Measurements from ENCODE around the gene DCAF8. TPM values are rescaled to one million over a fixed set of nuclear protein-coding genes. Genes with fewer than 3 reads are reported as not detected.

The DCAF8 gene
- total RNA-seq, 1 experiment from 2014 or later: 143 TPM

GRCh38 chr1:160236806-160237205 lies 25.5 kb downstream of the DCAF8 start:
- H3K27me3 Mint-ChIP-seq (ENCODE audit: low read depth): no peaks in the 10 kb centered on the region
- no peak overlapping the region for H3K4me3 Mint-ChIP-seq
- CTCF ChIA-PET: no interaction called here
- peaks cover 55% of the 10 kb centered on the region for H3K36me3 Mint-ChIP-seq
- DNase-seq (ENCODE audit: low spot score): no peak
- ATAC-seq: no peak
- no peak overlapping the region for H3K27ac Mint-ChIP-seq
- H3K9me3 Mint-ChIP-seq: no peaks in the 10 kb centered on the region
- peaks cover 11% of the 10 kb centered on the region for H3K4me1 Mint-ChIP-seq
- TF ChIP-seq ZNF423 (CRISPR knock-in tag; IDR thresholded peaks at IDR 0.05) (no peak), ELF4 (CRISPR knock-in tag; IDR thresholded peaks at IDR 0.05; ENCODE audit: low read depth) (no peak), CDX4 (CRISPR knock-in tag; IDR thresholded peaks at IDR 0.05; ENCODE audit: borderline replicate concordance) (no peak), GTF2I (CRISPR knock-in tag; conservative IDR thresholded peaks at IDR 0.05) (no peak), ZNF263 (CRISPR knock-in tag; IDR thresholded peaks at IDR 0.05; ENCODE audit: low read depth) (no peak), ESRRA (CRISPR knock-in tag; IDR thresholded peaks at IDR 0.05; ENCODE audit: borderline replicate concordance) (no peak), FOXK1 (CRISPR knock-in tag; IDR thresholded peaks at IDR 0.05) (no peak), FOXP4 (CRISPR knock-in tag; IDR thresholded peaks at IDR 0.05) (no peak), CREB1 (CRISPR knock-in tag; IDR thresholded peaks at IDR 0.05) (no peak), ATF1 (CRISPR knock-in tag; IDR thresholded peaks at IDR 0.05) (no peak), PRRX2 (CRISPR knock-in tag; IDR thresholded peaks at IDR 0.05) (no peak), GABPB1 (CRISPR knock-in tag; IDR thresholded peaks at IDR 0.05) (no peak), ZNF317 (CRISPR knock-in tag; IDR thresholded peaks at IDR 0.05; ENCODE audit: borderline replicate concordance, low read depth) (no peak), ATF6 (CRISPR knock-in tag; IDR thresholded peaks at IDR 0.05) (no peak), MXD4 (CRISPR knock-in tag; IDR thresholded peaks at IDR 0.05; ENCODE audit: borderline replicate concordance) (no peak), E2F1 (CRISPR knock-in tag; IDR thresholded peaks at IDR 0.05) (no peak), CREM (CRISPR knock-in tag; IDR thresholded peaks at IDR 0.05) (no peak), SMAD4 (CRISPR knock-in tag; IDR thresholded peaks at IDR 0.05) (no peak), ARID4B (CRISPR knock-in tag; IDR thresholded peaks at IDR 0.05; ENCODE audit: borderline replicate concordance) (no peak), ZNF219 (CRISPR knock-in tag; IDR thresholded peaks at IDR 0.05; ENCODE audit: borderline replicate concordance) (no peak)
- POLR2A ChIA-PET: no interaction called here

Data from WTC11 (cell line).